ENCODE data around the gene LCE1D. TPM values are rescaled to one million over a fixed set of nuclear protein-coding genes. Genes with fewer than 3 reads are reported as not detected.
A peak's percentile ranks its signal among the peaks of the same experiment; 100 is the strongest.

The LCE1D gene, protein sequence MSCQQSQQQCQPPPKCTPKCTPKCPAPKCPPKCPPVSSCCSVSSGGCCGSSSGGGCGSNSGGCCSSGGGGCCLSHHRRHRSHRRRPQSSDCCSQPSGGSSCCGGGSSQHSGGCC
- not detected in 2 replicates for total RNA-seq (2022)
- not detected for Bru-seq, nascent RNA
- not detected for BruChase-seq, experiment 1, labeled RNA remaining after a 6-hour chase
- BruChase-seq, experiment 2, labeled RNA remaining after a 2-hour chase = not detected
- long read RNA-seq = 0 reads

DNA sequence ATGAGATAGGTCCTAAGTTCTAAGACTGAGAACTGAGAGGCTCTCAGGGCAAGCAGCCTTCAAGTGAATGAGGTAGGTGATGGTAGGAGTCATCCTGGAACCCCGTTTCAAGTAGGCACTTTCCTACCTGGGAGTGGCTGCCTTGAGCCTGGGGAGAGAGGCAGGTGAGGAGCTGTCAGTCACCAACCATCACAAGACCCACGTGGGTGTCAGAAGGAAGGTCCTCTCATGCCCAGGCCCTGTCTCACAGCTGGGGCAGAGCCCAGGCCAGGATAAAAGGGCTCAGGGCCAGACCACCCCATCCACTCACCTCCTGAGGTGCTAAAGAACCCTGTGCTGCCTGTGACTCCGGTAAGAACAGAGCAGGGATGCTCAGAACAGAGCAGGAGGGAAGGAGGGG, at the start of gene LCE1D:
LCE1D (plus strand) TSS at position 301 of the 400 bp plus-strand sequence. CDS start 1,074 bp downstream, outside the sequence.
- intact Hi-C loops (cut with micrococcal nuclease) = no loop called here
- Mint-ChIP-seq H3K9me3 (ENCODE audit: unreplicated experiment) (no peaks in the 10 kb centered on the region), H3K4me3 (ENCODE audit: unreplicated experiment) (no peak within 1 kb of the TSS), H3K36me3 (ENCODE audit: insufficient read depth, unreplicated experiment) (no peaks in the 10 kb centered on the region), H3K4me1 (ENCODE audit: insufficient read depth, unreplicated experiment) (no peaks in the 10 kb centered on the region), H3K27me3 (ENCODE audit: insufficient read depth, unreplicated experiment) (no peaks in the 10 kb centered on the region), H3K27ac (ENCODE audit: low read depth, unreplicated experiment) (no peak within 1 kb of the TSS)
- no peak for DNase-seq (ENCODE audit: unreplicated experiment)
- ChIA-PET CTCF (no interaction called here), POLR2A (no interaction called here)
- BruUV-seq (replicated peaks) = no TSS peak
- TF ChIP-seq, protein P1, sequence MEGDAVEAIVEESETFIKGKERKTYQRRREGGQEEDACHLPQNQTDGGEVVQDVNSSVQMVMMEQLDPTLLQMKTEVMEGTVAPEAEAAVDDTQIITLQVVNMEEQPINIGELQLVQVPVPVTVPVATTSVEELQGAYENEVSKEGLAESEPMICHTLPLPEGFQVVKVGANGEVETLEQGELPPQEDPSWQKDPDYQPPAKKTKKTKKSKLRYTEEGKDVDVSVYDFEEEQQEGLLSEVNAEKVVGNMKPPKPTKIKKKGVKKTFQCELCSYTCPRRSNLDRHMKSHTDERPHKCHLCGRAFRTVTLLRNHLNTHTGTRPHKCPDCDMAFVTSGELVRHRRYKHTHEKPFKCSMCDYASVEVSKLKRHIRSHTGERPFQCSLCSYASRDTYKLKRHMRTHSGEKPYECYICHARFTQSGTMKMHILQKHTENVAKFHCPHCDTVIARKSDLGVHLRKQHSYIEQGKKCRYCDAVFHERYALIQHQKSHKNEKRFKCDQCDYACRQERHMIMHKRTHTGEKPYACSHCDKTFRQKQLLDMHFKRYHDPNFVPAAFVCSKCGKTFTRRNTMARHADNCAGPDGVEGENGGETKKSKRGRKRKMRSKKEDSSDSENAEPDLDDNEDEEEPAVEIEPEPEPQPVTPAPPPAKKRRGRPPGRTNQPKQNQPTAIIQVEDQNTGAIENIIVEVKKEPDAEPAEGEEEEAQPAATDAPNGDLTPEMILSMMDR (IDR thresholded peaks at IDR 0.05; ENCODE audit: unreplicated experiment) = no peak

DNA sequence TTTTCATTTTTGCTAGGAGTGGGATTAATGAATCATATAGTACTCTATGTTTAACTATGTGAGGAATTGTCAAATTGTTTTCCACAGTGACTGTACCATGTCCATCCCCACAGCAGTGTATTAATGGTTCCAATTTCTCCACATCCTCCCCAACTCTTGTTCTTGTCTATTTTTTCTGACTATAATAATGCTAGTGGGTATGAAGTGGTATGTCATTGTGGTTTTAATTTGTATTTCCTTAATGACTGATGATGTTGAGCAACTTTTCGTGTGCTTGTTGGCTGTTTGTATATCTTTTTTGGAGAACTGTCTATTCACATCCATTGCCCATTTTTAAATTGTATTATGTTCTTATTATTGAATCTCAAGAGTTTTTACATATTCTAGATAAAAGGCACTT, 48.7 kb upstream of the LCE1D start:
- no peaks in the 10 kb centered on the region for H3K27me3 Mint-ChIP-seq (ENCODE audit: insufficient read depth, unreplicated experiment)
- intact Hi-C loops (cut with micrococcal nuclease) = loop anchor here (10.0 kb wide), 1 partner anchor 287 kb away; the partner anchor contains the start of gene SPRR1B
- H3K36me3 Mint-ChIP-seq (ENCODE audit: insufficient read depth, unreplicated experiment) = no peaks in the 10 kb centered on the region

DNA sequence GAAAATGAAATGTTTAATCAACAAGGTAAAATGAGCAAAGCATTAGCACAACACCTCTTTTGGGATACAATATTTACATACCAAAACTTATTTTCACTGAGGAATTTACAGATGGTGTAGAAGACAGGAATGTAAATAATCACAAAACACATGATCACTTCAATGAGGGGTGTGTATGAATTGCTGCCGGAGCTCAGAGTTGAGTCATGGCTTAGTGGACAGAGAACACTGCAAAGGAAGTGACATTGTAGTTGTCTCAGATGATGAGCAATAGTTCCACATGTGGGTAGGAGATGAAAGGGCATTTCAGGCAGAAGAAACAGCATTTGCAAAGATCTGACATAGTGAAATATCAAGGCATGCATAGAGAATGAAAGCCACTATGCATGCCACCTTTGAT, 44.3 kb upstream of the LCE1D start:
- ChIA-PET CTCF (interaction anchor here (0.6 to 2.4 kb wide), 8 partner anchors 14 to 661 kb away, joined by 3 to 13 read pairs (median 3); no protein-coding TSS in a partner anchor), POLR2A (interaction anchor here (1.6 to 2.5 kb wide), 2 partner anchors 9 to 12 kb away, joined by 8 to 13 read pairs; no protein-coding TSS in a partner anchor)
- Mint-ChIP-seq H3K36me3 (ENCODE audit: insufficient read depth, unreplicated experiment) (no peaks in the 10 kb centered on the region), H3K4me3 (ENCODE audit: unreplicated experiment) (no peak overlapping the region), H3K4me1 (ENCODE audit: insufficient read depth, unreplicated experiment) (peaks cover 12% of the 10 kb centered on the region), H3K27me3 (ENCODE audit: insufficient read depth, unreplicated experiment) (no peaks in the 10 kb centered on the region), H3K27ac (ENCODE audit: low read depth, unreplicated experiment) (no peak overlapping the region), H3K9me3 (ENCODE audit: unreplicated experiment) (no peaks in the 10 kb centered on the region)
- TF ChIP-seq, protein P1 (IDR thresholded peaks at IDR 0.05; ENCODE audit: unreplicated experiment) = no peak
- peak; percentile 74 for DNase-seq (ENCODE audit: unreplicated experiment)
- intact Hi-C loops (cut with micrococcal nuclease) = no loop called here
- BruUV-seq (replicated peaks) = no TSS peak

More for the DNA sequence above, 48.7 kb upstream of the LCE1D start:
- no peak for DNase-seq (ENCODE audit: unreplicated experiment)
- BruUV-seq (replicated peaks) = no TSS peak
- H3K4me1 Mint-ChIP-seq (ENCODE audit: insufficient read depth, unreplicated experiment) = peaks cover 39% of the 10 kb centered on the region
- H3K4me3 Mint-ChIP-seq (ENCODE audit: unreplicated experiment) = no peak overlapping the region
- H3K9me3 Mint-ChIP-seq (ENCODE audit: unreplicated experiment) = no peaks in the 10 kb centered on the region
- H3K27ac Mint-ChIP-seq (ENCODE audit: low read depth, unreplicated experiment) = no peak overlapping the region
- CTCF ChIA-PET = interaction anchor here (1.1 kb wide), 1 partner anchor 10 kb away, joined by 3 read pairs; no protein-coding TSS in a partner anchor
- TF ChIP-seq, protein P1 (IDR thresholded peaks at IDR 0.05; ENCODE audit: unreplicated experiment) = no peak
- POLR2A ChIA-PET = no interaction called here

DNA sequence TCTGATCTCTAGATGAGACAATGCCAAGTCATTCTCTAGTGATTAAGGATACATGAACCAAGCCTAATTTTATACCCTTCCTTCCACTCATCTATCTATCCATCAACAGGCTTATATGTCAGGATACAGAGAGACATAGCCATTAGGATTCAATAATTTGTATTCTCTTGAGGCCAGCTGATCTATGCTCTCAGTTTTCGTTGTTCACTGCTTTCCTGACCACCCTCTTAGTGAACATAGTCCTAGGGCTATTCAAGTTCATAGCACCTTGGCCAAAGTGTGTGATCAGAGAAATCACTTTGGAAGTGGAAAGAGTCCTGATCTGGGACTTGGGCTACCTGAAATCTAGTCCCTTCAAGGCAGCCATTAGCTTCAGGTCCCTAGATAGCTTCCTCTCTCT, 42.9 kb upstream of the LCE1D start:
- CTCF ChIA-PET = interaction anchor here (0.5 to 2.4 kb wide), 4 partner anchors 8 to 218 kb away, joined by 4 to 10 read pairs (median 4); no protein-coding TSS in a partner anchor
- Mint-ChIP-seq H3K9me3 (ENCODE audit: unreplicated experiment) (no peaks in the 10 kb centered on the region), H3K4me1 (ENCODE audit: insufficient read depth, unreplicated experiment) (peaks cover 22% of the 10 kb centered on the region), H3K27me3 (ENCODE audit: insufficient read depth, unreplicated experiment) (no peaks in the 10 kb centered on the region), H3K27ac (ENCODE audit: low read depth, unreplicated experiment) (no peak overlapping the region), H3K4me3 (ENCODE audit: unreplicated experiment) (no peak overlapping the region), H3K36me3 (ENCODE audit: insufficient read depth, unreplicated experiment) (no peaks in the 10 kb centered on the region)
- no peak for DNase-seq (ENCODE audit: unreplicated experiment)
- intact Hi-C loops (cut with micrococcal nuclease) = no loop called here
- BruUV-seq (replicated peaks) = no TSS peak
- POLR2A ChIA-PET = interaction anchor here (0.6 to 1.2 kb wide), 3 partner anchors 9 to 51 kb away, joined by 3 to 4 read pairs (median 3); no protein-coding TSS in a partner anchor
- TF ChIP-seq, protein P1 (IDR thresholded peaks at IDR 0.05; ENCODE audit: unreplicated experiment) = no peak

Data from MCF 10A (cell line).